ENCODE results near the gene RRN3.
"Not testable (repeated sequence)": the region's sequence is repeated elsewhere in the genome, so short reads cannot be mapped to it uniquely, and the experiment has no call there.

RRN3 gene

GRCh38 chr16:15022194-15022593 is 71.9 kb downstream of the RRN3 start:
- peak; percentile 18; the same call in 1 of the 2 replicates for TF ChIP-seq CTCF (IDR thresholded peaks at IDR 0.05; ENCODE audit: low read depth, low read length)
- H3K4me3 ChIP-seq (ENCODE audit: low read depth, low read length) = not testable (repeated sequence)

GRCh38 chr16:15021429-15021828 is 72.6 kb downstream of the RRN3 start:
- H3K4me3 ChIP-seq (ENCODE audit: low read depth, low read length) = not testable (repeated sequence)

- not testable (repeated sequence) for H3K4me3 ChIP-seq (ENCODE audit: low read depth, low read length)
These were observed 77.0 kb downstream of the RRN3 start for GRCh38 chr16:15016951-15017580.

- not testable (repeated sequence) for H3K4me3 ChIP-seq (ENCODE audit: low read depth, low read length)
These were observed 77.7 kb downstream of the RRN3 start for GRCh38 chr16:15016354-15016753.

GRCh38 chr16:15015671-15016070 is 78.4 kb downstream of the RRN3 start:
- H3K4me3 ChIP-seq (ENCODE audit: low read depth, low read length) = not testable (repeated sequence)

GRCh38 chr16:15012941-15013340 is 81.1 kb downstream of the RRN3 start:
- H3K4me3 ChIP-seq (ENCODE audit: low read depth, low read length) = not testable (repeated sequence)
